Fibroblast of gingiva (primary cell): ENCODE results near the gene PLIN5.

Experiments used
- DNase-seq: peaks from one replicate; pipeline ENCODE4 v3.0.0-alpha.2; 2011; ENCODE audit warnings: low read depth

PLIN5 gene

DNA sequence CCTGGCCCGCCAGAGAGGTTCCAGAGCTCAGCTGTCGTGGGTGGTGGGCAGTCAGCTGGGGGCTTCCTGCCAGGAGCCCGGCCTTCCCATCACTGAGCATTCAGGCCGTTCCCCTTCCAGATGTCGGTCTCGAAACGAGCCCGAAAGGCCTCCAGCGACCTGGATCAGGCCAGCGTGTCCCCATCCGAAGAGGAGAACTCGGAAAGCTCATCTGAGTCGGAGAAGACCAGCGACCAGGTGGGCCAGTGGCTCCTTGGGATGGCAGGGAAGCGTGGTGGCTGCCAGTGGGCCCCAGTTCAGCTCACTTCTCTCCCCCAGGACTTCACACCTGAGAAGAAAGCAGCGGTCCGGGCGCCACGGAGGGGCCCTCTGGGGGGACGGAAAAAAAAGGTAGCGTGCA is 43.6 kb downstream of the PLIN5 start:
- no peak for DNase-seq

- no peak for DNase-seq
These were observed 46.5 kb downstream of the PLIN5 start for GRCh38 chr19:4488496-4488895.

DNA sequence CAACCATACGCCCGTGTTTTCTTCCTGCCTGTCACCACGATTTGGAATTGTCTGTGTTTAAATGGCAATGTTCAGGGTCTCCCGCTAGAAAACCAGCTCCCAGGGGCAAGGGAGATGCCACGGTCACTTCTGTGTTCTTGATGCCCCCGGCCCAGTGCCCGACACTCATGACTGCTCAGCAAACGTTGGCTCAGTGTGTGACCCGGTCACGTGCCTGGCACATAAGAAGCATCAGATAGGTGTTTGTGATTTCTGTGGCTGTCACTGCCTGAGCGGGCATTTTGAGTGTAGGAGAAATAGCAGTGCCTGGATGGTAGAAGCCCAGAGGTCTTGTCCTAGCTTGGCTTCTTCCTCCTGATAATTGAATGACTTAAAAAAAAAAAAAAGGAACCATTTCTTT is 47.5 kb downstream of the PLIN5 start:
- DNase-seq = no peak

DNA sequence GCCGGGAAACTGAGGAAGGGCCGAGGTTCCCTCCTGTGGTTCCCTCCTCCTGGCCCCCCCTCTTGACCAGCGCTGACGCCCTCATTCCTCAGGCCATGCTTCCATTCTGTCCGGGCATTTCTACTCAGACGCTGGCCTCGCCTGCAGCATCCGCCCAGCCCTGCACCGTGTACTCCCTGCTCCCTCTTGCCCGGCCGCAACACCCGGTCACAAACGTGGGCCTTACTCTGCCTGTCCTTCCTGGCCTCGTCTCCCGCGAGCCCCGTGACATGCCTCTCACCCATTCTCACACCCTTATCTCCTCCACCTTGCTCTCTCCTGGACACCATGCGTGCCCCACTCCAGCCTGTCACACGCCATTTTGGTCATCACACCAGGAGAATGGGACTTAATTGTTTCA is 51.6 kb downstream of the PLIN5 start:
- no peak for DNase-seq

GRCh38 chr19:4482721-4483364 is 52.2 kb downstream of the PLIN5 start:
- DNase-seq = no peak

DNA sequence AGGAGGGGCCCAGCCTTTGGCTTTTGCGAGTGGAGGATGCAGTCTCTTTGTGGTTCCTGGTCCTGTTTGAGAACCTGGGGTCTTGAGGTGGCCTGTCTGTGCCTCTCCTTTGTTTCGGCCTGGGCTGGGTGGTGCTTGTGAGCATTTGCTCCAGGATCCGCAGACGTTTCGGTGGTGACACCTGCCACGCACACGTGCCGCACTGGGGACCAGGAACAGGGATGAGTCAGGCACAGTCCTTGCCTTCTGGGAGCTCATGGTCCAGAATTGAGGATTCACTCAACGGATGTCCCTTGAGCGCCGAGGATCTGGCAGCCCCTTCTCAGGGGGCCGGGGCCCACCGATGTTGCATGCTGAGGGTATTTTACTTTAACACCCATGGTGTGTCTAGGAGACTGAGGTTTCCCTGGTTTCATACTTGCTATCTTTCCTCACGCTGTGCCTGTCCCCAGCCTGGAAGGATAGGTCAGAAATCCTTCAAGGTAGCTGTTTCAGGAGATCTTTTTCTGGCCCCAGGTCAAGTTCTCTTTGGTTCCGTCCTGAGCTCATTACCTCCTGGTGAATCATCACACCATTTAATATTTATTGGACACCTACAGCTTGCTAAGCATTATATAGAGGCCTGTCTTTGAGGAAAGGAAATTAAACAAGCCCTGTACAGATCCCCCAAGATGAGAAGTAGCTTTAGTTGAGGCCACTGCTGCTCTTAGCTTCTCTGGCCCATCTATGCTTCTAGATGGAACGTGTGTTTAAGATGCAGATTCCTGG is 57.8 kb downstream of the PLIN5 start:
- no peak for DNase-seq

DNA sequence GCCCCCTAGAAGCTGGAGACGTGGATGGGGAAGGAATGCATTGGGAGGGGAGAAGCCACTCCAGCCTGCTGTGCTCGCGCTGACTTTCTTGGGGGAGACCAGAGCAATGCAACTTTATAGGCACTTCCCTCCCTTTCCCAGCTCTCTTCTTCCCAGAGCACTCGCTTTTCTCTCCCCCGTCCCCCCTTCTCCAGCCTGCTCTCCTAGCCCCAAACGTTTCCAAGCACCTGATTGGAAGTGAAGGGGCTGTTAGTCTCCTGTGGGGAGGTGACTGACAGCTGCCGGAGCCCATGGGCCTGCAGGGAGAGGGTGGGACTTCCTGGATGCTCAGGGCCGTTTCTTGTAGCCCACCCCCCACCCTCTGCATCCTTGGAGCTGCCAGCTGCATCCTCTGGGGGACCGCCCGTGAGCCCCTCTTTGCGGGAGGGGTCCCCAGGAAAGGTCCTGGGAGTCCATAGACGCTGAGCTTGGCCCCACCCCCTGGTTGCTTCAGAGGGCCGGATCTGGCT is 60.5 kb downstream of the PLIN5 start:
- peak; percentile 37 for DNase-seq

GRCh38 chr19:4473763-4474513 is 61.1 kb downstream of the PLIN5 start:
- DNase-seq = no peak

DNA sequence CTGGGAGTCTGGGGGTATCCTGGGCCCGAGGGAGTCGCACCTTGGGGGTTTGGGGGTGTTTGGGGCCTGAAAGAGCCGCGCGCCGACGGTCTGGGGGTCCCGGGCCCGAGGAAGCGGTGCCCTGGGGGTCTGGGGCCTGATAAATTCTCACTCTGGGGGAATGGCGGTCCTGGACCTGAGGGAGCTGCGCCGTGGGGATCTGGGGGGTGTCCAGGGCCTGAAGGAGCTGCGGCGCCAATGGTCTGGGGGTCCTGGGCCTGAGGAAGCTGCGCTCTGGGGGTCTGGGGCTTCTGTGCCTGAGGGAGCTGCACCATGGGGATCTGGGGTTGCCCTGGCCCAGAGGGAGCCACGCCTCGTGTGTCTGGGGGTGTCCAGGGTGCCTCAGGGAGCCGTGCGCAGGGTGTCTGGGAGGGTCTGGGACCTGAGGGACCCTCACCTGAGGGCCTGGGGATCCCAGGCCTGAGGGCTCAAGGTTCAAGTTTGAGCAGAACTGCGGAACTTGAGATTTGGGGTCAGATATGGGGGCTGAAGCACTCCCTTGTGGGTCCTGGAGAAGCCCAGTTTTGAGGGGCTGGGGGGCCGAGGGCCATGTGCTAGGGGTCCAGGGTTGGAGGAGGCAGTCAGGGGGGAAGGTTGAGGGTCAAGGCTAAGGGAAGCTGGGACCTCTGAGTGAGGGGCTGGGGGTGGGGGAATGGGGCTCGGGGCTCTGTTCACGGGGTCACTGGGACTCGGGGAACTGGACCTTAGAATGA is 61.8 kb downstream of the PLIN5 start:
- DNase-seq = no peak
